ENCODE results near the gene ASZ1. TPM values are rescaled to one million over a fixed set of nuclear protein-coding genes. Genes with fewer than 3 reads are reported as not detected.
A peak's percentile ranks its signal among the peaks of the same experiment; 100 is the strongest.

Gene ASZ1
- total RNA-seq, 2 donors from 2014 or later = not detected

GRCh38 chr7:117408831-117409230 is 18.5 kb downstream of the ASZ1 start:
- DNase-seq (no peak), ATAC-seq (no peak)
- intact Hi-C loops (cut with DNase I) = no loop called here

DNA sequence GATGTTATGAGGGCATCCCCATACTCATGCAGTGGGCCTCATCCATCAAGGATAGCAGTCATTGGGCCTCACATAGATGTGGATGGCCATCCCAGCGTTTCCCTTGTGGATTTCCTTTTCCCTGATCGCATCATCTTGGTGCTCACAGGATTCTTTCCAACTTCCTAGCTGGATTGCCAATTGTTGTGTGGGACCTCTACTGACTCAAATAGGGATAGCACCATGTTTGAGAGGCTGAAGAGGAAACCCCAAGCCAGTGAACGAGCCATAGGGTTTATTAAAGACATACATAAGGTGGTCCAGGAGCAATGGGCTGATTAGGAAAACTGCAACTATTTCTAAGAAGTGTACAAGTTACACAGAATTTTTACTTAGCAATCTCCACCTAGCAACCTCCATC is 21.8 kb downstream of the ASZ1 start:
- DNase-seq = no peak
- ATAC-seq = no peak
- intact Hi-C loops (cut with DNase I) = no loop called here

DNA sequence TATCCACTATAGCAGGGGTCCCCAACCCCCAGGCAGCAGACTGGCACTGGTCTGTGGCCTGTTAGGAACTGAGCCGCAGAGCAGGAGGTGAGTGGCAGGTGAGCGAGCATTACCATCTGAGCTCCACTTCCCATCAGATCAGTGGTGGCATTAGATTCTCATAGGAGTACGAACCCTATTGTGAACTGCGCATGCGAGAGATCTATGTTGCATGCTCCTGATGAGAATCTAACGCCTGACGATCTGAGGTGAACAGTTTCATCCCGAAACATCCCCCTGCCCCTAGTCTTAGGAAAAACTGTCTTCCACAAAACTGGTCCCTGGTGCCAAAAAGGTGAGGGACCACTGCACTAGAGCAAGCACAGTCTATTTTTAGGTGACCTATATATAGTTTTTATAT is 23.6 kb downstream of the ASZ1 start:
- no peak for ATAC-seq
- no peak for DNase-seq
- intact Hi-C loops (cut with DNase I) = no loop called here

DNA sequence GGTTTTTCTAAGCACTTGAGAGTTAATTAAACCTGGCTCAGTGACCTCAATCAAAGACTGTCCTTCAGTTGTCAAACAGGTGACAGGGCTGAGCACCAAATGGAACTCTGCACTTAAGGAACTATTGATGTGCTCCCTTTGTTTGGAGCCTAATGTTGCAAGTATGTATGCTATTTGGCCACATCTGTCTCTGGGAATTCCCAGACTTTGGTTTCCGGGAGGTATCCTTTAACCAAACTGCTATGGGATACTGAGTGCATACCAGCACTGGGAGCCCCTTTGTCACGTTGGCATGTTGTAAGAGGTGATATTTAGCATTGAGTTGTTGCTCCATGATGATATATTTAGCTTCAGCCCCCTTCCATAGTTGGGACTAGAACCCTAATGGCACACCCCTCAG is 25.2 kb downstream of the ASZ1 start:
- no peak for ATAC-seq

DNA sequence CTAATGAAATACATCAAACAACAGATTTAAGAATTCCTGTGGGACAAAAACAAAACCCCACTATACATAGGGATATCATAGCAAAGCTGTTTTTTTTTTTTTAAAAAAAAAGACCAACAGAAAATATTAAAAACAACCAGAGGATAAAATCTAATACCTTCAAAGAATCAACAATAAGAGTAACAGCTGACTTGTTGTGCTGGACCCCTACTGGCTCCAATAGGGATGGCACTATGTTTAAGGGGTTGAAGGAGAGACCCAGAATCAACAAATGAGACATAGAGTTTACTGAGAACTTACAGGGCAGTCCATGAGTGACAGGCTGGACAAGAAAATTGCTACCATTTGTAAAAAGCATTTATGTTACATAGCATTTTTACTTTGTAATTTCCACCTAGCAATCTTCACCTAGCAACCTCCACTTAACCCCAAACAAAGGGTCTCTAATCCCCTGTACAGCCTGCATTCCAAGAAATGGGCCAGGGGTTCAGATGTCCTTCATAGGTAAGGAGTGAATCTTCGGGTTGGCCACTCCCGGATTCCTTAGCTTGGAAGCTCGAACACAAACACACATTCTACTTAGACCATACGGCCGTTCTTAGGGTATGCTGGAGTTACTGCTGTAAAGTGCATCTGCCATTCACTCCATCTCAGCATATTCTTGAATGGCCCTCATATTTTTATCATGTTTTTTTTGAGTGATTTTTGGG is 25.8 kb downstream of the ASZ1 start:
- no peak for DNase-seq
- no peak for ATAC-seq
- intact Hi-C loops (cut with DNase I) = no loop called here

More for the DNA sequence above, 25.2 kb downstream of the ASZ1 start:
- DNase-seq = no peak
- intact Hi-C loops (cut with DNase I) = no loop called here

DNA sequence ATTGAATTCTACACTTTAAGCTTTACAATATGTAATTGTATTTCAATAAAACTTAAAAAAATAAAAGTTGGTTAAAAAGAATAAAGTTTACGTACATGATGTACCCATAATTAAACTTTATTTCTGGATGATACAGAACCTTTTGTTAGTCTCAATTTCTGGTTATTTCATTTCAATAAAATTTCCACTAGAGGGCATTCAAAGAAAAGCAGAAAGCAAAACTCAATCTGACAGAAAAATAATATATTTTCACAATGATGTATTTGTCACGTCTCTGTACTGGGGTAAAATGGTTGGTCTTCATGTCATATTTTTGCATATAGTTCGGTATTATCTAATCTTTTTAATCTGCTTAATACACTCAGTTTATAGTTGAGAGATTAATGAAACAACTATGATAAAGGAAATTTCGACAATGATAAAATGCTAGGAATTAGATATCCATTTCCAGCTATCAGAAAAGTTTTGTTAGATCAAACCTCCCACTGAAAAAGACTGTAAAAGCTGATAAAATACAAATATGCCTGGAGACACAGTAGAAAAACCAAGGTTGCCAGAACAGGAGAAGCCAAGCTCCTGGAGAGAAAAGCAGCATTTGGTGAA is 27.4 kb downstream of the ASZ1 start:
- DNase-seq (no peak), ATAC-seq (no peak)
- intact Hi-C loops (cut with DNase I) = no loop called here

GRCh38 chr7:117395743-117396142 is 31.6 kb downstream of the ASZ1 start:
- ATAC-seq (no peak), DNase-seq (no peak)
- intact Hi-C loops (cut with DNase I) = no loop called here

DNA sequence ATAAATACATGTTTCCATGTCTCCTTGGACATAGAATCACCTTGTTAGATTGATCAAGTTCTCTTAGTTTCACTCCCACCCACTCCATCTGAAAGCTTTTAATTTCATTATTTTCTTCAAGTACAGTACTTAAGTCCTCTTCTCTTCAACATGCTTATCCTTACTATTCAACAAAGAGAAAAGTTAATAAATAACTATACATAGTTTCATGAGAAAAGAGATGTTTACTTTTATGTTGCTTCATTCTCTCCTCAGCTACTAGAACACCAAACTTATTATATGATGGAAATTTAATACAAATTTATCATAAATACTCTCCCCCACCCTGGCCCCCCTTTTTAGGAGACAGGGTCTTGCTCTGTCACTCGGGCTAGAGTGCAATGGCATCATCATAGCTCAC is 33.5 kb downstream of the ASZ1 start:
- ATAC-seq (no peak), DNase-seq (no peak)
- intact Hi-C loops (cut with DNase I) = no loop called here

GRCh38 chr7:117389871-117390270 is 37.4 kb downstream of the ASZ1 start:
- intact Hi-C loops (cut with DNase I) = no loop called here

GRCh38 chr7:117386110-117386706 is 41.1 kb downstream of the ASZ1 start:
- ATAC-seq = no peak
- intact Hi-C loops (cut with DNase I) = no loop called here
- DNase-seq = no peak

More at GRCh38 chr7:117389871-117390270, 37.4 kb downstream of the ASZ1 start:
- no peak for DNase-seq
- no peak for ATAC-seq

GRCh38 chr7:117385363-117386109 is 41.8 kb downstream of the ASZ1 start:
- peak in 1 of 2 donors; percentile 54 for ATAC-seq
- no peak for DNase-seq
- intact Hi-C loops (cut with DNase I) = no loop called here

GRCh38 chr7:117384688-117385362 is 42.5 kb downstream of the ASZ1 start:
- ATAC-seq (no peak), DNase-seq (no peak)
- intact Hi-C loops (cut with DNase I) = no loop called here

GRCh38 chr7:117383483-117384189 is 43.7 kb downstream of the ASZ1 start:
- intact Hi-C loops (cut with DNase I) = no loop called here
- DNase-seq = no peak
- ATAC-seq = no peak

DNA sequence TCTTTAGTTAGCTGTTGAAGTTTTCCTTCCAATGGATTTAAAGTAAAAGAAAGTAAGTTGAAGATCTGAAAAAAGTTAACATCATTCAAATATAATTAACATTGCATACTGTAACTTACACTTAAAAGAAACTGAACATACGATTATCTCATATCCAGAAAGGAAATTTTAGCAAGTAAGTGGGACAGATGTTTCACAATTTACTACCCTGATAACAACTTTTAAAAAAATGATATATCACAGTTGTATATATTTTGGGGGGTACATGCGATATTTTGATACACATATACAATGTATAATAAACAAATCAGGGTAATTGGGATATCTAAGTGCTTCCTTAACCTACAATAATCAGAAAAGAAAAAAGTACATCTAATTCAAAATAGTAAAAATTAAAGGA is 44.2 kb downstream of the ASZ1 start:
- intact Hi-C loops (cut with DNase I) = no loop called here
- DNase-seq = no peak
- no peak for ATAC-seq

DNA sequence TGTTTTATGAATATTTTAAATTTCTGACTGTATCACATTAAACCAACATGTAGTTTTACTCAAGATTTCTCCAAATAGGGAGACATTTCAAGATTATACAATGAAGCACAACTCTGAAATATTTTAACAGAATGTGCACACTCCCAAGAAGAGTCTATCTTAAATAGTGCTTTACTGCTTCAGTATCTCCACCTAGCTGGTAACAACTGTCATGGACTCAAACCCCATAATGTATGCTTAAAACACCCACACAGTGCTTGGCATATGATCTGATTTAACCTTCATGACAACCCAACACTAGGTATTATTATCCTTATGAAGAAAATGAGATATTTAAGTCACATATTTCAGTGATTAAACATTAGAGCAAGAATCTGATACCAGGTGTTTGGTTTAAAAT is 45.9 kb downstream of the ASZ1 start:
- DNase-seq (no peak), ATAC-seq (no peak)
- intact Hi-C loops (cut with DNase I) = no loop called here

DNA sequence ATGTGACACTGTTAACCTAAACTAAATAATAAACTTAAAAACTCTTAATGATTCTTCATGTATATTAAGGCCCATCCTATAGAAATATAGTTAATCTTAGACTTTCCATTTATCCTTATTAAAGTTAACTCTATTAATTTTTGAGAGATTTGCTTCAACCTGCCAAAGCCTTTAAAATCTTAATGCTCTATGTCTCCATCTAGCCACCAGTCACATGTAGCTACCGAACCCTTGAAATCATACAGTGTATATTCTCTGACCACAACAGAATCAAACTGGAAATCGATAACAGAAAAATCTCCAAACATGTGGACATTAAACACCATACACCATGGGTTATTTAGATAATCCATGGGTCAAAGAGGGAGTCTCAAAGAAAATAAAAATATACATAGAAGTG is 51.9 kb downstream of the ASZ1 start:
- no peak for DNase-seq

DNA sequence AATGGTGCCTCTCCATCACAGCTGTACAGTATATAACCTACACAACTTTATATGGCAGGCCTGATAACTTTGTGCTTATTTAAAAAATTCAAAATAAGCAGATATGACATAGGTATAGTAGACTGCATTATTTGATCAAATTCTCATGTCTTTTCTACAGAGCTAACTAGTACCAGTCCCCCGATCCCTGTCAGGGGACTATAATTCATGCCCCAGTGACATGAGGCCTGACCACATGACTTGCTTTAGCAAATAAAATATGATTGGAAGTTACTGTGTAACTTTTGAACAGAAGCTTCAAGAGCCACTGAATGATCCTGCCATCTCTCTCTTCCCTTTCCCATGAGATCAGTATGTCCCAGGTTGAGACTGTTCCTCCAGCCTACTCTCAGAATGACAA is 55.2 kb downstream of the ASZ1 start:
- ATAC-seq (no peak), DNase-seq (no peak)
- intact Hi-C loops (cut with DNase I) = no loop called here

More for the DNA sequence above, 51.9 kb downstream of the ASZ1 start:
- no peak for ATAC-seq
- intact Hi-C loops (cut with DNase I) = no loop called here

GRCh38 chr7:117364339-117365080 is 62.8 kb downstream of the ASZ1 start:
- ATAC-seq = no peak
- DNase-seq = no peak
- intact Hi-C loops (cut with DNase I) = no loop called here

All from left cardiac atrium (tissue), 4 donors.